SK-N-SH treated with all-trans-retinoic acid at 6 μM for 48 hours (cell line): ENCODE measurements around the gene BCAP29.

Experiments
- ARNTL ChIP-seq: fragments of 450-650 bp; formaldehyde crosslinking; IDR thresholded peaks from 2 replicates; pipeline ENCODE4 v1.5.0; 2020; ENCODE audit warnings: low read depth, mild to moderate bottlenecking, moderate library complexity, borderline replicate concordance
- ZNF565 ChIP-seq: fragments of 450-650 bp; formaldehyde crosslinking; conservative IDR thresholded peaks from 2 replicates; pipeline ENCODE4 v1.5.0; 2020; ENCODE audit warnings: low read depth, mild to moderate bottlenecking, moderate library complexity
- ZNF70 ChIP-seq: fragments of 450-650 bp; formaldehyde crosslinking; IDR thresholded peaks from 2 replicates; pipeline ENCODE4 v1.5.0; 2020; ENCODE audit warnings: mild to moderate bottlenecking, moderate library complexity

GRCh38 chr7:107563081-107563774 is 16.8 kb upstream of the BCAP29 start:
- TF ChIP-seq ZNF565 (CRISPR knock-in tag) (no peak), ARNTL (no peak), ZNF70 (CRISPR knock-in tag) (no peak)
